Thyroid gland (tissue), 4 donors: ENCODE data around the gene ABCC3. TPM values are rescaled to one million over a fixed set of nuclear protein-coding genes. Genes with fewer than 3 reads are reported as not detected.
A peak's percentile ranks its signal among the peaks of the same experiment; 100 is the strongest.

ENCODE experiments used
- DNase-seq, 2 donors: peaks; one replicate each; pipeline ENCODE4 v3.0.0-alpha.2; 2019
- H3K27ac ChIP-seq, 3 donors: fragments of 200-600 bp; sonication (generic); 1 replicate in 2 of 3; 2 replicates in 1 of 3; pipeline ENCODE4 v1.5.1; 2016 to 2019; ENCODE audit warnings: mild to moderate bottlenecking in 1 of 3, moderate library complexity in 1 of 3
- H3K27me3 ChIP-seq: fragments of 200-600 bp; sonication (generic); one replicate; pipeline ENCODE4 v1.5.1; 2019
- H3K36me3 ChIP-seq, 2 donors: fragments of 200-600 bp; sonication (generic); one replicate each; pipeline ENCODE4 v1.5.1; 2016 to 2019
- H3K4me1 ChIP-seq, 2 donors: fragments of 200-600 bp; sonication (generic); one replicate each; pipeline ENCODE4 v1.5.1; 2017 to 2019
- H3K4me3 ChIP-seq, 3 donors: fragments of 200-600 bp; sonication (generic); replicated peaks in 1 of 3; 1 replicate in 2 of 3; 2 replicates in 1 of 3; pipeline ENCODE4 v1.5.1; 2016; ENCODE audit warnings: mild to moderate bottlenecking in 1 of 3
- H3K9me3 ChIP-seq: fragments of 200-600 bp; sonication (generic); one replicate; pipeline ENCODE4 v1.5.1; 2017
- CTCF ChIP-seq, 6 experiments: fragments of 200-600 bp in 3 of 6; fragments of 450-650 bp in 3 of 6; sonication (generic) in 3 of 6; IDR thresholded peaks; one replicate each; pipeline ENCODE4 v1.5.1; 2016 to 2019; ENCODE audit warnings: antibody characterized with exemption in 6 of 6, mild to moderate bottlenecking in 2 of 6, inconsistent platforms in 1 of 6, moderate library complexity in 1 of 6
- POLR2A ChIP-seq, 2 donors: fragments of 450-650 bp; IDR thresholded peaks; one replicate each; pipeline ENCODE4 v1.6.1; 2017; ENCODE audit warnings: antibody characterized with exemption in 2 of 2, mild to moderate bottlenecking in 2 of 2, moderate library complexity in 1 of 2
- WGBS, 2 donors: methylation state at CpG; one replicate each; pipeline ENCODE4 v1.1.5; 2017; 5-methylcytosine and 5-hydroxymethylcytosine counted together
- intact Hi-C: fragments of 100-400 bp; cut with DNase I; formaldehyde crosslinking; loops from one replicate; pipeline ENCODE4 v1.15.1; 2023
- total RNA-seq, 4 donors: library from RNA; depleted of rRNA; stranded (reverse); fragments of >200 nt; gene quantifications; one replicate each; pipeline ENCODE4 v1.2.3, GENCODE V29; 2016

The ABCC3 gene
- total RNA-seq, 4 donors from 2014 or later: 51.0 to 189 (median 131) TPM

DNA sequence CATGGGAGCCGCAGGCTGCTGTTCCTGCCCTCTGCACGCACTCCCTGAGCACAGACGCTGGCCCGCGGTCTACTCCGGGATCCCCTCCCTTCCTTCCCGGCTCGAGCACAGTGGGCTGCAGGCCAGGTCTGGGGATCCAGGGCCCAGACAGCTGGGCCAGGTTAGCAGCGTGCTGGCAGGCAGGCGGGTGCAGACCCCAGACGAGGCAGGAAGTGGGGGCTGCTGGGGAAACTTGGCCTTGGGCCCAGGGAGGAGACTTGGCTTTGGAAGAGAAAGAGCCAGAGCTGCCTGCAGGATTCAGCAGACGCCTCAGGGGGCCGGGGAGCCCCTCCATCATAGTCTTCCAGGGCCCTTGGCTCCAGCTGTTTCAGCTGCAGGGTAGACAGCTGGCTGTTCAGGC lies 30.2 kb upstream of the ABCC3 start:
- Histone ChIP-seq H3K36me3 (no peaks in the 10 kb centered on the region), H3K27me3 (no peaks in the 10 kb centered on the region), H3K4me3 (no peak overlapping the region), H3K4me1 (peaks cover 7 to 16% of the 10 kb centered on the region in 2 donors), H3K9me3 (no peaks in the 10 kb centered on the region), H3K27ac (no peak overlapping the region)
- DNase-seq: peak; percentile 67 to 72
- intact Hi-C loops: no loop called here
- WGBS, 2 donors: 0 to 20% methylated on average over 3 to 6 of the region's 13 CpGs
- no peak for TF ChIP-seq CTCF (IDR thresholded peaks at IDR 0.05)
- no peak for TF ChIP-seq POLR2A (IDR thresholded peaks at IDR 0.05)

GRCh38 chr17:50605429-50605828 lies 29.3 kb upstream of the ABCC3 start:
- Histone ChIP-seq H3K4me1 (peaks cover 7 to 16% of the 10 kb centered on the region in 2 donors), H3K4me3 (no peak overlapping the region), H3K36me3 (no peaks in the 10 kb centered on the region), H3K27me3 (no peaks in the 10 kb centered on the region), H3K9me3 (no peaks in the 10 kb centered on the region), H3K27ac (no peak overlapping the region)
- no peak for DNase-seq
- WGBS, 2 donors: 77 to 79% methylated on average over 9 to 10 of the region's 10 CpGs
- intact Hi-C loops: no loop called here
- no peak for TF ChIP-seq CTCF (IDR thresholded peaks at IDR 0.05)
- TF ChIP-seq POLR2A (IDR thresholded peaks at IDR 0.05): no peak

GRCh38 chr17:50607522-50608175 lies 27.0 kb upstream of the ABCC3 start:
- H3K9me3 ChIP-seq: no peaks in the 10 kb centered on the region
- H3K4me3 ChIP-seq: no peak overlapping the region
- no peaks in the 10 kb centered on the region for H3K36me3 ChIP-seq
- intact Hi-C loops: no loop called here
- H3K27me3 ChIP-seq: no peaks in the 10 kb centered on the region
- TF ChIP-seq POLR2A (IDR thresholded peaks at IDR 0.05): no peak
- TF ChIP-seq CTCF (IDR thresholded peaks at IDR 0.05): no peak
- H3K27ac ChIP-seq: no peak overlapping the region
- no peak for DNase-seq
- WGBS, 2 donors: 90 to 95% methylated on average over 19 of the region's 19 CpGs
- peaks cover 7 to 18% of the 10 kb centered on the region in 2 donors for H3K4me1 ChIP-seq

DNA sequence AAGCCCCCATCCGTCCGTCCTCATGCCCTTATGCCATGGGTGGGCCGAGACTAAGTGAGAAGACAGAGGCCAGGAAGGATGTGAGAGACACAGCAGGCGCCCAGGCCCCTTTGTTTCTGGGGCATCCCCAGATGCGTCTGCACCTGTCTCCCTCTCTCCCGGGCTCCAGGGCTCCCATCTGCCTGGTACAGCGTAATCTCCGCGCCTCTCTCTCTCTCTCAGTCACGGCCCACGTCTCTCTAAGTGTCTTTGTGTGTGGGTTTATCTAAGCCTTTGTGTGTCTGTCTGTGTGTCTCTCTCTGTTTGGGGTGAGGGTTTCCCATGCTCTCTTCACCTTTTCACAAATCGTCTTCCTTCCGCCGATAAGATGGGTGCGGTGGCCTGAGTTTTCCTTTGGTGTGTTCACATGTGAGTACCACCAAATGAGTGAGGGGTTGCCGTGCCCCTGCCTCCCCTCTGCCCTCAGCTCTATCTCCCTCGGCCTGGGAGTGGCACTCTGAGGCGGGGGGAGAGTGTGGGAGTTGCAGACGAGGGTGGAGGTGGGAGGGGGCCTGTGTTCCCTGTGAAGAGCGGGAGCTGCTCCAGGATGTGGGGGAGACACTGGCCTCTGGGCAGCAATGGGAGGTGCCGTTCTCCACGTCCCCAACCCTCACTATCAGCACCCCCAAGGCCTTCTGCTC lies 25.8 kb upstream of the ABCC3 start:
- TF ChIP-seq POLR2A (IDR thresholded peaks at IDR 0.05): no peak
- TF ChIP-seq CTCF (IDR thresholded peaks at IDR 0.05): no peak
- intact Hi-C loops: no loop called here
- no peak overlapping the region for H3K4me3 ChIP-seq
- no peaks in the 10 kb centered on the region for H3K36me3 ChIP-seq
- H3K4me1 ChIP-seq: peaks cover 7 to 30% of the 10 kb centered on the region in 2 donors
- WGBS, 2 donors: 56 to 69% methylated on average over 19 to 21 of the region's 22 CpGs
- H3K27me3 ChIP-seq: no peaks in the 10 kb centered on the region
- no peak for DNase-seq
- H3K9me3 ChIP-seq: no peaks in the 10 kb centered on the region
- no peak overlapping the region for H3K27ac ChIP-seq

GRCh38 chr17:50609380-50610074 lies 25.2 kb upstream of the ABCC3 start:
- Histone ChIP-seq H3K27me3 (no peaks in the 10 kb centered on the region), H3K9me3 (no peaks in the 10 kb centered on the region), H3K4me3 (no peak overlapping the region), H3K36me3 (no peaks in the 10 kb centered on the region), H3K4me1 (peaks cover 4 to 25% of the 10 kb centered on the region in 2 donors), H3K27ac (no peak overlapping the region)
- intact Hi-C loops: no loop called here
- WGBS, 2 donors: 87 to 96% methylated on average over 3 to 21 of the region's 24 CpGs
- TF ChIP-seq CTCF (IDR thresholded peaks at IDR 0.05) (no peak), POLR2A (IDR thresholded peaks at IDR 0.05) (no peak)
- DNase-seq: no peak
